ENCODE data around the gene TMEM132A. TPM values are rescaled to one million over a fixed set of nuclear protein-coding genes. Genes with fewer than 3 reads are reported as not detected.

The TMEM132A gene
- total and polyA plus RNA-seq, 2 of the 13 experiments (the other 11 are each of a cell fraction or from before 2014, with no cell fraction given): 11.1 to 32.9 TPM

- TF ChIP-seq ZBTB44 (CRISPR knock-in tag; IDR thresholded peaks at IDR 0.05): no peak
- TF ChIP-seq BCLAF1 (IDR thresholded peaks at IDR 0.05): no peak
- peak; percentile 84 for TF ChIP-seq TFDP2 (CRISPR knock-in tag; IDR thresholded peaks at IDR 0.05)
- TF ChIP-seq DBP (CRISPR knock-in tag; IDR thresholded peaks at IDR 0.05; ENCODE audit: not compliant biosample characterization): no peak
- TF ChIP-seq RFX1 (IDR thresholded peaks at IDR 0.05): no peak
- TF ChIP-seq SATB2 (CRISPR knock-in tag; IDR thresholded peaks at IDR 0.05): no peak
- no peak for TF ChIP-seq FOXK1 (CRISPR knock-in tag; IDR thresholded peaks at IDR 0.05; ENCODE audit: borderline replicate concordance, low read depth)
- TF ChIP-seq ETV5 (CRISPR knock-in tag; IDR thresholded peaks at IDR 0.05; ENCODE audit: borderline replicate concordance): 0 out of 2 replicates have a peak, but pooled peaks have one; percentile 18
- TF ChIP-seq ZNF414 (CRISPR knock-in tag; IDR thresholded peaks at IDR 0.05): 0 out of 2 replicates have a peak, but pooled peaks have one; percentile 38
- TF ChIP-seq MEIS1 (CRISPR knock-in tag; IDR thresholded peaks at IDR 0.05; ENCODE audit: borderline replicate concordance): no peak
- no peak for TF ChIP-seq ZNF282 (IDR thresholded peaks at IDR 0.05; ENCODE audit: partially characterized antibody)
- 0 out of 2 replicates have a peak, but pooled peaks have one; percentile 46 for TF ChIP-seq CBFB (CRISPR knock-in tag; IDR thresholded peaks at IDR 0.05)
- no peak for TF ChIP-seq SYNCRIP (IDR thresholded peaks at IDR 0.05; ENCODE audit: insufficient read depth, low read depth, low read length)
- peak; percentile 7; the same call in 1 of the 2 replicates for TF ChIP-seq STAG1 (CRISPR knock-in tag; IDR thresholded peaks at IDR 0.05)
- no peak for TF ChIP-seq FOXJ3 (CRISPR knock-in tag; IDR thresholded peaks at IDR 0.05; ENCODE audit: borderline replicate concordance)
- no peak for TF ChIP-seq RARG (CRISPR knock-in tag; IDR thresholded peaks at IDR 0.05; ENCODE audit: low read depth)
- TF ChIP-seq ZNF224 (CRISPR knock-in tag; IDR thresholded peaks at IDR 0.05): no peak
- TF ChIP-seq FOXP4 (CRISPR knock-in tag; IDR thresholded peaks at IDR 0.05): 0 out of 2 replicates have a peak, but pooled peaks have one; percentile 18
- TF ChIP-seq HNRNPK (IDR thresholded peaks at IDR 0.05; ENCODE audit: low read depth, low read length, poor library complexity, severe bottlenecking): no peak
- TF ChIP-seq ZNF761 (CRISPR knock-in tag; conservative IDR thresholded peaks at IDR 0.05): no peak
These were observed at the start of gene TMEM132A (continued) for GRCh38 chr11:60924110-60924905.
